Mucosa of descending colon (tissue), 3 donors: ENCODE data around the gene HECTD1. TPM values are rescaled to one million over a fixed set of nuclear protein-coding genes. Genes with fewer than 3 reads are reported as not detected.

Experiments used
- ATAC-seq: fragments of 200-7000 bp; cut with Tn5 transposase; one replicate; pipeline ENCODE4 v1.9.1; 2020; ENCODE audit warnings: mild to moderate bottlenecking, moderate library complexity
- DNase-seq, 3 donors: peaks; one replicate each; pipeline ENCODE4 v3.0.0-alpha.2; 2020
- H3K36me3 ChIP-seq: fragments of 200-600 bp; one replicate; pipeline ENCODE4 v1.8.0; 2021; ENCODE audit warnings: low read depth, mild to moderate bottlenecking
- H3K4me1 ChIP-seq: fragments of 200-600 bp; one replicate; pipeline ENCODE4 v1.8.0; 2021; ENCODE audit warnings: low read depth, mild to moderate bottlenecking
- H3K4me3 ChIP-seq: fragments of 200-600 bp; one replicate; pipeline ENCODE4 v1.8.0; 2021; ENCODE audit warnings: mild to moderate bottlenecking
- H3K9me3 ChIP-seq: fragments of 200-600 bp; one replicate; pipeline ENCODE4 v1.8.0; 2021; ENCODE audit warnings: mild to moderate bottlenecking
- CTCF ChIP-seq: fragments of 200-600 bp; IDR thresholded peaks from one replicate; pipeline ENCODE4 v1.8.0; 2022; ENCODE audit warnings: antibody characterized with exemption, mild to moderate bottlenecking
- intact Hi-C, 2 donors: fragments of 100-400 bp; cut with DNase I in 1 of 2; cut with micrococcal nuclease in 1 of 2; formaldehyde crosslinking; loops; one replicate each; pipeline versions ENCODE4 v1.11.0 to v1.11.1; 2022; cut with DNase I, micrococcal nuclease
- total RNA-seq, 3 donors: library from RNA; stranded (reverse); fragmentation: NEBNext Ultra II Directional in 2 of 3; extraction: Animal tissue kit (Norgen Biotek cat#: 25700) in 2 of 3; gene quantifications; one replicate each; pipeline versions ENCODE4 v1.2.1 to v1.2.4, GENCODE V29; 2021 to 2023
- donor health status: DM: no; HTN: no; CAD: no; lungs with moderate emphysema.
- donor health status: DM: no; HTN: no; CAD: no.
- donor health status: DM: no; HTN: yes; CAD: no.

HECTD1 gene
- total RNA-seq, 3 donors from 2014 or later = 124 to 160 (median 140) TPM

- Histone ChIP-seq H3K4me1 (peaks cover 2% of the 10 kb centered on the region), H3K9me3 (no peaks in the 10 kb centered on the region), H3K36me3 (no peaks in the 10 kb centered on the region), H3K4me3 (no peak overlapping the region)
- DNase-seq = no peak
- intact Hi-C loops = loop anchor here (5.0 to 10.0 kb wide), 2 partner anchors 95 to 103 kb away; no protein-coding TSS in a partner anchor
- TF ChIP-seq CTCF = no peak
- ATAC-seq = peak; percentile 77
Measured at GRCh38 chr14:31080056-31080455, 127.5 kb downstream of the HECTD1 start.

GRCh38 chr14:31078766-31079165 is 128.8 kb downstream of the HECTD1 start:
- Histone ChIP-seq H3K4me1 (peaks cover 2% of the 10 kb centered on the region), H3K36me3 (no peaks in the 10 kb centered on the region), H3K9me3 (no peaks in the 10 kb centered on the region), H3K4me3 (no peak overlapping the region)
- ATAC-seq = no peak
- no peak for DNase-seq
- TF ChIP-seq CTCF = no peak
- intact Hi-C loops = no loop called here

GRCh38 chr14:31075144-31075543 is 132.4 kb downstream of the HECTD1 start:
- Histone ChIP-seq H3K4me3 (no peak overlapping the region), H3K4me1 (peaks cover 2% of the 10 kb centered on the region), H3K36me3 (no peaks in the 10 kb centered on the region), H3K9me3 (no peaks in the 10 kb centered on the region)
- DNase-seq (no peak), ATAC-seq (no peak)
- intact Hi-C loops = no loop called here
- no peak for TF ChIP-seq CTCF

GRCh38 chr14:31071151-31071550 is 136.4 kb downstream of the HECTD1 start:
- intact Hi-C loops = no loop called here
- no peak for DNase-seq

GRCh38 chr14:31070431-31070830 is 137.2 kb downstream of the HECTD1 start:
- H3K4me1 ChIP-seq = no peaks in the 10 kb centered on the region
- intact Hi-C loops = no loop called here
- H3K36me3 ChIP-seq = no peaks in the 10 kb centered on the region
- DNase-seq (no peak), ATAC-seq (no peak)
- no peak for TF ChIP-seq CTCF
- H3K4me3 ChIP-seq = no peak overlapping the region
- no peaks in the 10 kb centered on the region for H3K9me3 ChIP-seq

More at GRCh38 chr14:31071151-31071550, 136.4 kb downstream of the HECTD1 start:
- no peaks in the 10 kb centered on the region for H3K9me3 ChIP-seq
- no peak for TF ChIP-seq CTCF
- no peak for ATAC-seq
- no peak overlapping the region for H3K4me3 ChIP-seq
- H3K4me1 ChIP-seq = no peaks in the 10 kb centered on the region
- H3K36me3 ChIP-seq = no peaks in the 10 kb centered on the region

- Histone ChIP-seq H3K4me3 (no peak overlapping the region), H3K4me1 (no peaks in the 10 kb centered on the region), H3K36me3 (no peaks in the 10 kb centered on the region), H3K9me3 (no peaks in the 10 kb centered on the region)
- ATAC-seq (no peak), DNase-seq (no peak)
- no peak for TF ChIP-seq CTCF
- intact Hi-C loops = no loop called here
Measured at GRCh38 chr14:31069343-31069742, 138.2 kb downstream of the HECTD1 start.
